Ectodermal cell (in vitro differentiated cells): ENCODE data around the gene FER1L5.

Experiments
- H3K27ac ChIP-seq: 2 replicates; pipeline ENCODE4 v1.7.0; 2013; ENCODE audit warnings: mild to moderate bottlenecking, low read depth, low read length; ENCODE audit not compliant: insufficient read depth, poor library complexity, severe bottlenecking
- H3K27me3 ChIP-seq: 2 replicates; pipeline ENCODE4 v1.7.0; 2013; ENCODE audit warnings: mild to moderate bottlenecking, low read length; ENCODE audit not compliant: insufficient read depth, control insufficient read depth, poor library complexity, severe bottlenecking
- H3K36me3 ChIP-seq: one replicate; pipeline ENCODE4 v1.7.0; 2013; ENCODE audit warnings: low read length; ENCODE audit not compliant: control insufficient read depth, insufficient read depth
- H3K4me1 ChIP-seq: one replicate; pipeline ENCODE4 v1.7.0; 2013; ENCODE audit warnings: low read length; ENCODE audit not compliant: control insufficient read depth, insufficient read depth
- H3K4me3 ChIP-seq: 2 replicates; pipeline ENCODE4 v1.7.0; 2013; ENCODE audit warnings: low read depth, low read length, control low read depth; ENCODE audit not compliant: insufficient read depth
- H3K9me3 ChIP-seq: 2 replicates; pipeline ENCODE4 v1.7.0; 2013; ENCODE audit warnings: mild to moderate bottlenecking, low read length, moderate library complexity; ENCODE audit not compliant: control insufficient read depth
- WGBS, 2 experiments: methylation state at CpG; one replicate each; pipeline ENCODE4 v1.1.7; 2013; ENCODE audit warnings: missing lambda C conversion rate in 2 of 2; 5-methylcytosine and 5-hydroxymethylcytosine counted together

The FER1L5 gene

DNA sequence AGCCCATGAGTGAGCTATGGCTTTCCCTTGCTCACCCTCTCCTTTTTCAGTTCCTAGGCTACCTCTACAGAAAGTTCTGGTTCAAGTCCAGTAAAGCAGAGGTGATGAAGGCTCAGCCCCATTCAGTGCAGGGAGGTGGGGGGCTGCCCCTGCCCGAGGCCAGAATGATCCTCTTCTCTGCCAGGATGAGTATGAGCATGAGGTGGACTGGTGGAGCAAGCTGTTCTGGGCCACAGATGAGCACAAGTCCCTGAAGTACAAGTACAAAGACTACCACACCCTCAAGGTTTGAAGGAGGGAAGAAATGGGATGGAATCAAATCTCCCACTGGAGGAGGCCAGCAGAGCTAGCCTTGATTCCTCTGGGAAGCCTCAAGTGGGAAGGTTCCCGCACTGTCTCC, 54.9 kb downstream of the FER1L5 start:
- WGBS, 2 experiments: 88 to 93% methylated on average over 2 of the region's 2 CpGs
- no peaks in the 10 kb centered on the region for H3K27me3 ChIP-seq

DNA sequence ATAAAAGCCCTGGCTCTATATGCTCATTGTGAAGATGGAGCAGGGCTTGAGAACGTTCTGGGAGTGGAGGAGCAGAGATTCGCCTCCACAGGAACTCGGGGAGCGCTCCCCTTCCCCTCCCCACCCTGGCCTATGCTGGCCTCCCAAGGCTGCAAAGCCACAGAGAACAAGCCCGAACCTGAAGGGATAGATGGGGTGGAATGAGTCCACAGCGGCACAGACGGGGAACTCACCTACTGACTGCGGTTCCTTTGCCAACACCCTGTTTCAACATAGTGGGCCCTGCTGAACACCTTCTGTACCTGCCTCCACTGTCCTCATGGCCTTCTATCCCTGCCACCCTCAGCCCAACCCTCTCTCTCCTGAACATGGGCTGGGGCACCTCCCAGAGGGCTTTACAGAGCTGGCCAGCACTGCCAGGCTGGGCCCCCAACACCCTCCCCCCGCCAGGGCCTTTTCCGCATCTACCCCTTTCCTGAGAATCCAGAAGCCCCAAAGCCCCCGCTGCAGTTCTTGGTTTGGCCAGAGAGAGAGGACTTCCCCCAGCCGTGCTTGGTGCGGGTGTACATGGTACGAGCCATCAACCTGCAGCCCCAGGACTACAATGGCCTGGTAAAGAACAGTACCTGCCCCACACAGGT, 55.8 kb downstream of the FER1L5 start:
- Histone ChIP-seq H3K9me3 (no peaks in the 10 kb centered on the region), H3K27ac (no peak overlapping the region), H3K4me1 (no peaks in the 10 kb centered on the region), H3K27me3 (no peaks in the 10 kb centered on the region), H3K4me3 (no peak overlapping the region), H3K36me3 (peaks cover 3% of the 10 kb centered on the region)
- 93 to 95% methylated on average over 14 of the region's 14 CpGs for WGBS, 2 experiments

More for the DNA sequence above, 54.9 kb downstream of the FER1L5 start:
- H3K4me1 ChIP-seq: no peaks in the 10 kb centered on the region
- H3K4me3 ChIP-seq: no peak overlapping the region
- H3K27ac ChIP-seq: no peak overlapping the region
- H3K9me3 ChIP-seq: no peaks in the 10 kb centered on the region
- no peaks in the 10 kb centered on the region for H3K36me3 ChIP-seq

DNA sequence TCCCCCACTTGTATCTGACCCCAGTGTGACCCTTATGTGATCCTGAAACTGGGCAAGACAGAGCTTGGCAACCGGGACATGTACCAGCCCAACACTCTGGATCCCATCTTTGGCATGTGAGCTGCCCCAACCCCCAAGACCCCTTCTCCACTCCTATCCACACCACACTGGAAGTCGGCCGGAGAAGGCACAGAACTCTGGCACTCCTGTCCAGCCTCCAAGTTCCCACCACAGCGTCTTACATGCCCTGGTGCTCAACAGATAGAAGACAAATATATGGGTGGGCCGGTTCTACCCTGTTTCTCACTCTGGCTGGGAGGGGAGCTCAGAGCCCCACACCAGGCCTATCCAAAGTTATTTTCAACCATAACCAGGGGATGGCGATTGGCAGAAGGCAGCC, 56.5 kb downstream of the FER1L5 start:
- H3K27ac ChIP-seq: no peak overlapping the region
- no peaks in the 10 kb centered on the region for H3K4me1 ChIP-seq
- no peaks in the 10 kb centered on the region for H3K9me3 ChIP-seq
- WGBS, 2 experiments: 90 to 93% methylated on average over 6 of the region's 6 CpGs
- H3K4me3 ChIP-seq: no peak overlapping the region
- peaks cover 3% of the 10 kb centered on the region for H3K36me3 ChIP-seq
- no peaks in the 10 kb centered on the region for H3K27me3 ChIP-seq

DNA sequence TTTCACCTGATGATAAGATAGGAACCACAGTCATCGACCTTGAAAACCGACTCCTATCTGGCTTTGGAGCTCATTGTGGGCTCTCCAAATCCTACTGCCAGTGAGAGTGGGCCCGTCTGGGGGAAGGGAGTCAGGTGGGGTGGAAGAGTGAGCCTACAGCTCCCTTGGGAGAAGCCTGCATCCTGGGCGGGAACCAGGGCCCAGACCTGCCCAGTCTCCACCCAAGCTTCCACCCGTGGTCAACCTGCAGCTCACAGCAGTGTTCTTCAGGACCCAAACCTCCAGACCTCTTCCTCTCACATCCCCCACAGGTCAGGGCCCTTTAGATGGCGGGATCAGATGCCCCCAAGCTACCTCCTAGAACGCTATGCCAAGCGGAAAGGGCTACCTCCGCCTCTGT, 57.1 kb downstream of the FER1L5 start:
- 93 to 94% methylated on average over 9 of the region's 9 CpGs for WGBS, 2 experiments
- H3K27me3 ChIP-seq: no peaks in the 10 kb centered on the region
- H3K36me3 ChIP-seq: peaks cover 3% of the 10 kb centered on the region
- H3K4me1 ChIP-seq: no peaks in the 10 kb centered on the region
- H3K27ac ChIP-seq: no peak overlapping the region
- H3K9me3 ChIP-seq: no peaks in the 10 kb centered on the region
- no peak overlapping the region for H3K4me3 ChIP-seq

DNA sequence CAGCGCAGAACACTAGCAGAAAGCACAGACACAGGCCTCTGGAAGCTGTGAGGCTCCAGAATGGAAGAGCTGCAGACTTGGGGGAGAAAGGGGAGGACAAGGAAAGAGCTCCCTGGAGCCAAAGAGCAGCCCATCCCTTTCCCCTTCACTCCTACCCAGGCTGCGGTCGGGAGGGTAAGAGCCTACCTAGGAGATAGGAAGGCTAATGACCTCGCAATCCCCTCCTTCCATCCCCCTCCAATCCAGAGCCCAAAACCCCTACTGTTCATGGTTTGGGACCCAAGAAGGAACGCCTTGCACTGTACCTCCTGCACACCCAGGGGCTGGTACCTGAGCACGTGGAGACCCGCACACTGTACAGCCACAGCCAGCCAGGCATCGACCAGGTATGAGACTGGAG, 57.5 kb downstream of the FER1L5 start:
- WGBS, 2 experiments: 91 to 98% methylated on average over 8 of the region's 8 CpGs
- H3K9me3 ChIP-seq: no peaks in the 10 kb centered on the region
- H3K4me3 ChIP-seq: no peak overlapping the region
- peaks cover 6% of the 10 kb centered on the region for H3K36me3 ChIP-seq
- H3K4me1 ChIP-seq: no peaks in the 10 kb centered on the region
- no peak overlapping the region for H3K27ac ChIP-seq
- no peaks in the 10 kb centered on the region for H3K27me3 ChIP-seq

DNA sequence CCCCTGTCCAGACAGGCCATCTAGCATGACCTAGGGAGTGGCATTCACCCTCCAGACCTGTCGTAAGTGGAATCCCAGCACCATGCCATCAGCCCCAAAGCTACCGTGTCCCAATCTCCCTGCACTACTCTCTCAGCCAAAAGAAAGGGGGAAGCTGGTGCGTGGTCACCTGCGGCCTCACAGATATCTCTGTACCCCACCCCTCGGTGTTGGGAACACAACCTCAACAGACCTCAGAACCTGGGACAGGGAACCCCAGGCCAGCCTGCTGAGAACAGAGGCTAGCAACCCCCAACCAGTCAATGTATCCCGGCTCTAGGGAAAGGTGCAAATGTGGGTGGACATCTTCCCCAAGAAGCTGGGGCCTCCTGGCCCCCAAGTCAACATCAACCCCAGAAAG, 59.1 kb downstream of the FER1L5 start:
- Histone ChIP-seq H3K9me3 (no peaks in the 10 kb centered on the region), H3K4me3 (no peak overlapping the region), H3K27me3 (no peaks in the 10 kb centered on the region), H3K36me3 (peaks cover 14% of the 10 kb centered on the region), H3K27ac (no peak overlapping the region), H3K4me1 (no peaks in the 10 kb centered on the region)
- 96% methylated on average over 6 of the region's 6 CpGs for WGBS, 2 experiments

DNA sequence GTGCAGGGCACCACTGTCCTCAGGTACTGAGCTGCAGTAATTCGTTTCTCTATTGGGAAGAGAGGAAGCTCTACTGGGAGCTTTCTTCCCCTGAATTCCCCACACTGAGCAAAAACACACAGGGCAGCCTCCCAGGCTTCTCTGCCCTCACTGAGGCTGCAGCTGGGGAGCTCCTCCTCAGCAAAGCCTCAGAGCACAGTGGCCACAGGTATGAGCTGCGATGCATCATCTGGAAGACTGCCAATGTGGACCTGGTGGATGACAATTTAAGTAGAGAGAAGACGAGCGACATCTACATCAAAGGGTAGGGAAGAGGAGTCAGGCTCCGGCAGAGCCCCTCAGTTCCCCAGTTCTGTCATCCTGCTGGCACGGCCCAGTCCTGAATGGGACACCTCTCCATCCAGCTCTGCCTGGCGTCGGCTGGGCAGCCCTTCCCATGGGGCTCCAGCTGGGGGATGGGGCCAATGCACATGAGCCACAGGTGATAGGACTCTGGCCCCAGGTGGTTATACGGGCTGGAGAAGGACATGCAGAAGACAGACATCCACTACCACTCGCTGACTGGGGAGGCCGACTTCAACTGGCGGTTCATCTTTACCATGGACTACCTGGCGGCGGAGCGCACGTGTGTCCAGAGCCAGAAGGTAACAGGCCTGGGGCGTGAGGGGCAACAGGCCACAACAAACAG, 59.7 kb downstream of the FER1L5 start:
- Histone ChIP-seq H3K36me3 (peaks cover 19% of the 10 kb centered on the region), H3K4me1 (no peaks in the 10 kb centered on the region), H3K27me3 (no peaks in the 10 kb centered on the region), H3K9me3 (no peaks in the 10 kb centered on the region), H3K27ac (no peak overlapping the region), H3K4me3 (no peak overlapping the region)
- 96 to 97% methylated on average over 17 of the region's 17 CpGs for WGBS, 2 experiments

DNA sequence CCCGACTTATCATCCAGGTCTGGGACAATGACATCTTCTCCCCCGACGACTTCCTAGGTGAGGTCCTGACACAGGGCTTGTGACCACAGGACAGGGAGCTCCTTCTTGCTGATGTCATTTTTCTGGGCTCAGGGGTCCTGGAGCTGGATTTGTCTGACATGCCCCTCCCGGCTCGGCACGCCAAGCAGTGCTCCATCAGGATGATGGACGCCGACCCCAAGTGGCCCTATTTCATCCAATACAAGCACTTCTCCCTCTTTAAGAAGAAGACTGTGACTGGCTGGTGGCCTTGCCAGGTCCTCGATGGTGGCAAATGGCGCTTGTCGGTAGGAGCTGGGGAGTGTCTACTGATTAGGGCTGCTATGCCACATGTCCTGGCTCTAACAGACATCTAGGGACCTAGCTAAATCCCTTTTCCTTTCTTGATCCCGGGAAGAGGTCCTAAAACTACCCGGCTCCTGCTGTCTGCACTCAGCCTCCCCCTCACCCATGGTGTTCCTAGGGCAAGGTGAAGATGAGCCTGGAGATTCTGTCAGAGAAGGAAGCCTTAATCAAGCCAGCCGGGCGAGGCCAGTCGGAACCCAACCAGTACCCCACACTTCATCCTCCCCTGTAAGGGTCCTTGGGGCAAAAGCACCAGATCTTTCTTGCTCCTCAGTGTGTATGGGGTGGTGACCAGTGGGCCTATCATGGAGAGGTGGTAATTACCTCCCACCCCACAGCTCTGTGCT, 60.6 kb downstream of the FER1L5 start:
- H3K27ac ChIP-seq: no peak overlapping the region
- H3K27me3 ChIP-seq: no peaks in the 10 kb centered on the region
- no peaks in the 10 kb centered on the region for H3K4me1 ChIP-seq
- H3K4me3 ChIP-seq: no peak overlapping the region
- H3K9me3 ChIP-seq: no peaks in the 10 kb centered on the region
- WGBS, 2 experiments: 91 to 95% methylated on average over 16 of the region's 16 CpGs
- peaks cover 29% of the 10 kb centered on the region for H3K36me3 ChIP-seq

DNA sequence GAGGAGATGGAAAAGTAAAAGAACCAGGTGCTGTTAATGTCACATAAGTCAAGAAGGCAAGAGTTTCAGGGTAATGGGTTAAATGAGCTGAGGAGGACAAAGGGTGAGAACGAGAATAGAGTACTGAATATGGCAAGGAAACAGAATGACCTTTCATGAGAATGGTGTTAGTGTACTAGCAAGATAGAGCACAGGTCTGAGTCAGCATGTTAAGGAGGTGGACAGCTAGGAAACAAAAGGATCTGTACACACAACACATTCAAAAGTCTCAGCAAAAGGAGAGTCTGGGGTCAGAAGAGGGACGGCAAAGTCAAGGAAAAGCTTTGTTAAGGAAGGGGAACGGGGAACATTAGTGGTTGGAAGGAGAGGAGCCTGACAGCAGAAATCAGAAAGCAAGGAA, 68.4 kb downstream of the FER1L5 start:
- 96 to 97% methylated on average over 3 of the region's 3 CpGs for WGBS, 2 experiments
- peaks cover 62% of the 10 kb centered on the region for H3K36me3 ChIP-seq

DNA sequence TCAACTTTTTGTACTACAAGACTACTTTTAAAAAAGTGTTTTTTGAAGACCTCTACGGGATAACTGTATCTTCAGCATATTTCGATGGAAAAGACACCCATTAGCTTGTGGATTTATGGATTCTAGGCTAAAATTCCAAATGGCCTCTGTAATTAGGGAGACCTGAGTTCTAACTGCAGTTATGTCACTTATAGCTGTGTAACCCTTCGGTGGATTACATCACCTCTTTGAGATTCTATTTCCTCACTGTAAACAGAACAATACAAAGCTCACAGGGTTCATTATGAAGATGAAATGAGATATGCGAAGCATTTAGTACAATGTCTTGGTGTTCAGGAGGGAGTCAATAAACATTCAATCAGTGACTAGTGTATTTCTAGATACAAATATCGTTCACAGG, 73.1 kb downstream of the FER1L5 start:
- WGBS, 2 experiments: 94 to 99% methylated on average over 5 of the region's 5 CpGs
- peaks cover 27% of the 10 kb centered on the region for H3K36me3 ChIP-seq

More for the DNA sequence above, 68.4 kb downstream of the FER1L5 start:
- Histone ChIP-seq H3K4me3 (no peak overlapping the region), H3K4me1 (no peaks in the 10 kb centered on the region), H3K9me3 (no peaks in the 10 kb centered on the region), H3K27ac (no peak overlapping the region), H3K27me3 (no peaks in the 10 kb centered on the region)

More for the DNA sequence above, 73.1 kb downstream of the FER1L5 start:
- H3K9me3 ChIP-seq: no peaks in the 10 kb centered on the region
- no peak overlapping the region for H3K27ac ChIP-seq
- no peaks in the 10 kb centered on the region for H3K4me1 ChIP-seq
- H3K4me3 ChIP-seq: no peak overlapping the region
- no peaks in the 10 kb centered on the region for H3K27me3 ChIP-seq
